OCI-LY3 (cell line): ENCODE measurements around the gene HEATR5B.
"Not testable (repeated sequence)": the region's sequence is repeated elsewhere in the genome, so short reads cannot be mapped to it uniquely, and the experiment has no call there.

Source experiments
- EZH2phosphoT487 ChIP-seq: fragments of 200-600 bp; shearing (Covaris generic); IDR thresholded peaks from 2 replicates; pipeline ENCODE4 v1.6.1; 2018; ENCODE audit warnings: antibody characterized with exemption, mixed run types, low read depth
- TF ChIP-seq, protein P1 (sequence below): fragments of 200-600, 300-600 bp; sonication (generic); IDR thresholded peaks from 2 replicates; pipeline ENCODE4 v1.5.1; 2014; ENCODE audit warnings: antibody characterized with exemption, low read length, low read depth

DNA sequence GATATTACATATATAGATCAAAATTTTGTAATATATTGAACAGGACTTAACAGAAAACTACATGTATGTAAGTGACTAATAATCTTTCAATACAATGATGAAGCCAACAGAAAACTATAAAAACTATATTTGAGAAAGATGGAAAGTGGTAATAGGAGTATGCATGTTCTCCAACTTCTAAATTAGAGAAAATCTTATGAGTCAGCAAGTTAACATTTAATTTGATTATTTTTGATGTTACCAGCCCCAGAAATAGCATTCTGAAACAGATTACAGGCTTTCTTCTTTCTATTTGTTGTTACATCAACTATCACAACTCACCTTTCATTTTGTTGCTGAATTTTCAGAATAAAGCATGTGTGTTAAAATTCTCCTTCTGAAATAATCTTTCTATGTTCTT, 147.6 kb downstream of the HEATR5B start:
- TF ChIP-seq, protein P1, sequence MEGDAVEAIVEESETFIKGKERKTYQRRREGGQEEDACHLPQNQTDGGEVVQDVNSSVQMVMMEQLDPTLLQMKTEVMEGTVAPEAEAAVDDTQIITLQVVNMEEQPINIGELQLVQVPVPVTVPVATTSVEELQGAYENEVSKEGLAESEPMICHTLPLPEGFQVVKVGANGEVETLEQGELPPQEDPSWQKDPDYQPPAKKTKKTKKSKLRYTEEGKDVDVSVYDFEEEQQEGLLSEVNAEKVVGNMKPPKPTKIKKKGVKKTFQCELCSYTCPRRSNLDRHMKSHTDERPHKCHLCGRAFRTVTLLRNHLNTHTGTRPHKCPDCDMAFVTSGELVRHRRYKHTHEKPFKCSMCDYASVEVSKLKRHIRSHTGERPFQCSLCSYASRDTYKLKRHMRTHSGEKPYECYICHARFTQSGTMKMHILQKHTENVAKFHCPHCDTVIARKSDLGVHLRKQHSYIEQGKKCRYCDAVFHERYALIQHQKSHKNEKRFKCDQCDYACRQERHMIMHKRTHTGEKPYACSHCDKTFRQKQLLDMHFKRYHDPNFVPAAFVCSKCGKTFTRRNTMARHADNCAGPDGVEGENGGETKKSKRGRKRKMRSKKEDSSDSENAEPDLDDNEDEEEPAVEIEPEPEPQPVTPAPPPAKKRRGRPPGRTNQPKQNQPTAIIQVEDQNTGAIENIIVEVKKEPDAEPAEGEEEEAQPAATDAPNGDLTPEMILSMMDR: not testable (repeated sequence)
- not testable (repeated sequence) for TF ChIP-seq EZH2phosphoT487
